GM18499 (cell line): ENCODE data around the gene CCBE1.

ENCODE experiments used
- ATAC-seq: cut with Tn5 transposase; IDR thresholded peaks from one replicate; pipeline ENCODE4 v1.9.1; 2021; ENCODE audit warnings: moderate number of reproducible peaks; ENCODE audit not compliant: insufficient read depth, unreplicated experiment

CCBE1 gene

DNA sequence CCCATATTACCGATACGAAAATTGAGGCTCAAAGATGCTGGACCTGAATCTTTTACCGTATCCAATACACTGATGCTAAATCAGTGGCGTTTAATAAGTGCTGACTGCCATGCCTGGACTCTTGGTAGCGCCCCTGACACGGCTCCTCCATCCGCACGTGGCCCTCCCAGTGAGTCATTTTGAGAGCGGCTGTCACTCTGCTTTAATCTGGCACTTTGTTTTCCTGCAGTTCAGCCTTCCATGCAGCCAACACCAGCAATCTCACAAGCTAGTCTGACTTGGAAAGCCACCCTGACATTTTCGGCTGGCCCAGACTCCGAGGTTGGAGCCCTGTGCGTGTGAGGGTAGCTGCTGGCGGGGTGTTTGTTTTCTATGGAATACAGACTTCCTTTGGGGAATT, 183.0 kb downstream of the CCBE1 start:
- ATAC-seq: no peak

DNA sequence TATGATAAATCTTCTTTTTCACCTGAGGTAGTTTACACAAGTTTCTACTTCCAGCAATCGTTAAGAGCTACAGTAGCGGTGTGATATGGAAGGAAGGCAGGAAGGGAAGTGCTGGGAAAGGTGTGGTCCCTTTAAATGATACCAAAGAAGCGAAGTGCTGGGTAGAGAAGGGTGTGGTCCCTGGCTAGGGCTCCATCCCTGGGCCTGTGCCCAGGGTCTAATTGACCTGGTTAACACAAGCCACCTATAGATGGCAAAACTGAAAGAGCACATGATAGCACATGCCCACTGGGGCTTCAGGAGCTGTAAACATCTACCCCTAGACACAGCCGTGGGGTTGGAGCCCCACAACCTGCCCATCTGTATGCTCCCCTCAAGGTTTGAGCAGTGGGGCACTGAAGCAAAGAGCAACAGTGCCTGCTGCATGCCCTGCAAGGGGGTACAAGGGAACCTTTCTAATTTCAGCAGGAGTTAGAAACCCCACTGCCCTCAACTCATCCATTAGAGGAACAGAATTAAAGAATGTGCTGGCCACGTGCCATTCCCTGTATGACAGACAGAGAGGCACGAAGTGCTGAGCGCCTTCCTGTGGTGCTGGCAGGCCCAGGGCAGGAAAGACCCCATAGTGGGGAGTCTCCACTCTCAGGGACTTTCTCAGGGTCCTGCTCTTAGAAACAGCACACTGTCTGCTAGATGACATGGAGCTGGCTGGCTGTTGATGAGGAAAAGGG, 185.0 kb downstream of the CCBE1 start:
- no peak for ATAC-seq

DNA sequence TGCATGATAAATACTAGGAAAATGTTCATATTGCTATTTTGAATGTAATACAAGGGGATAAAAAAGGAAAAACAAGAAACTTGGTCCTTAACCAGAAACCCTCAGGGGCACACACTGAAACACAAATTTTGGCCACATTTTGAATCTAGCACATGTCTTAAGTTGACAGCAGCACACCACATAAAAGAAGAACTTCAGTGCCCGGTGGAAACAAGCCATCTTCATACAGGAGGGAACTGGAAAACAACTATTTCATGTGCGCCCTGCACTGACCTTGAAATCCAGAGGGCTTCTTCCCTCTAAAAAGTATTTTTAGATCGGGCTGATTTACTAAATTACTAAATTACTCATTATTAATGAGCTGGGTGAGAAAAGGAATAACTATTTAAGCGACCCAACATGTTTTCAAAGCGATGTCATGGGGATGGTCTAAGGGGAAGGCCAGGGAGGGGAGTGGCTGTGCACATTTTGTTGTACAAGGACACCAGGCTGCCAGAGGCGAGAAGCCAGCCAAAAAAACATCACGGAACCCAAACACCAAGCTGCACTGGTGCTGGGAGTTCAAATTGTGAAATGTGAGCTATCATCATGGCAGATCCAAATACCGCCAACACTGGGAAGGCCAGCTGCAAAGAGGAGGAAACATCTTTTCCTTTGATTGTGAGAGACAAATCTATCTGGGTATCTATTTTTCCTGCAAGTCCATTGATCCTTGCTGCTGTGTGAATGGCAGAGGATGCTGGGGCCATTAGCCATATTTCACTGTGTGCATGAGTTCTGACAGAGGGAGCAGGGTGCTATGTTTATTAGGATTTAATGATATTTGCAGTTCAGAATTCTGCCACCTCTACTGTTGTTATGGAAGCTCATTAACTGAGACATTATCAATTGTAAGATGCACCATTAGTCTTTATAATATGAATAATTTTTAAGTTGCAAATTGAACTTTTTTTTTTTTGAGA, 187.5 kb downstream of the CCBE1 start:
- ATAC-seq: no peak

DNA sequence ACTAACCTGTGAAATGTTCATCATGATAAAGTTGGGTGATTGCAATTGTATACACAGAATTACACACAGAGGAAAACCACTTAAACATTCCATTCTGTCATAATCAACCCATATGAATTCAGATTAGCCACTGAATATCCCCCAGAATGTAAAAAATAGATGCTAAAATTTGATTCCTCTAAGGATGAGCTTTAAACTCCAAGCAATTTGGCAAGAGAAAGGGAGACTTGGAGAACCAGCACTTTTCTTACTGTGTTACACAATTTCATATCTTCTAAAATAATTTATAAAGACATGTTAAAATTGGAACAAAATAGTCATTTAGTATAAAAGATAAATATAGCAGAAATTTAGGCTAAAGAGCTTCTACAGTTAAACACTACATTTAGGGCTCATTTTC, 191.9 kb downstream of the CCBE1 start:
- no peak for ATAC-seq

- no peak for ATAC-seq
These were observed 194.7 kb downstream of the CCBE1 start for GRCh38 chr18:59502274-59503175.

DNA sequence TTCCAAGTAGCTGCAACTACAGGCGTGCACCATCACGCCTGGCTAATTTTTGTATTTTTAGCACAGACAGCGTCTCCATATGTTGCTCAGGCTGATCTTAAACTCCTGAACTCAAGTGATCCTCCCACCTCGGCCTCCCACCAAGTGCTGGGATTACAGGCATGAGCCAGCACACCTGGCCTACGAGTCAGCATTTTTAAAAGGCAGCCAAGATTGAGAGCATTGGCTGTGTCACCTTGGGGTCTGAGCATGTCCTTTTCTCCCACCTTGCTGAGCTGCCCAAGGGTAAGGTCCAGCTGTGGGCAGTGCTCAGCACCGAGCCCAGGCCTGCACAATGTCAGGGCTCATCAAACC, 195.3 kb downstream of the CCBE1 start:
- no peak for ATAC-seq

GRCh38 chr18:59500765-59501164, 196.5 kb downstream of the CCBE1 start:
- ATAC-seq: no peak

- ATAC-seq: no peak
These were observed 198.6 kb downstream of the CCBE1 start for GRCh38 chr18:59498506-59499086.

DNA sequence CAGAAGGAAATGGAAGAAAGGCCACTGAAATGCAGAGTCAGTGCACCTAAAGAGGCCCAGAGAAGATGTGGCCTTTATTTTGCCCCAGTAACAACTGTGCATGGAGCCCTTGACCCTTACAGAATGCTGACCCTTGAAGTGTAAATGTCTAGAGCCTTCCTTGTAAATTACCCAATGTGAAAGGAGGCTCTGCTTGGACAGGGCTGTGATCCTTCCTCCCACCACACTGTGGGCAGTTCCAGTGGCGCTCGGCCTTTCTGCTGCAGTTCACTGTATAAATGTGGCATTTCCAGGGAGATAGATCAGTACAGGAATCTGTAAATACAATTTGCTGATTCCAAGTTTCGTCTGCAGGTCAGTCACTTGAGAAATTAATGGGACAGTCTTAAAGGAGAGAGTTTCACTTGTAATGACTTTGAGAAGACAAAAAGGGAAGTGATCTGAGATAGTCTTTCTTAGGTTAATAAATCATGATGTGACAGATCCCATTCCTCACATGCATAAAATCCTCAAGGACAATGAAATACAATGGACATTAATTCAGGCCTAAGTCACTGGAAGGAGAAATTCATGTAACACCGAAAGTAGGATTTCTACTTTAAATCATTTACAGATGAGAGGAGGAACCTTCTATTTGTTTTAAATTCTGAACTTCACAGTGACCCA, 204.3 kb downstream of the CCBE1 start:
- no peak for ATAC-seq

- ATAC-seq: no peak
These were observed 208.3 kb downstream of the CCBE1 start for GRCh38 chr18:59488899-59489298.

GRCh38 chr18:59485382-59485781, 211.8 kb downstream of the CCBE1 start:
- ATAC-seq: no peak

GRCh38 chr18:59484561-59485328, 212.5 kb downstream of the CCBE1 start:
- no peak for ATAC-seq

- no peak for ATAC-seq
These were observed 213.1 kb downstream of the CCBE1 start for GRCh38 chr18:59484131-59484530.

- no peak for ATAC-seq
These were observed 215.8 kb downstream of the CCBE1 start for GRCh38 chr18:59481436-59481835.

DNA sequence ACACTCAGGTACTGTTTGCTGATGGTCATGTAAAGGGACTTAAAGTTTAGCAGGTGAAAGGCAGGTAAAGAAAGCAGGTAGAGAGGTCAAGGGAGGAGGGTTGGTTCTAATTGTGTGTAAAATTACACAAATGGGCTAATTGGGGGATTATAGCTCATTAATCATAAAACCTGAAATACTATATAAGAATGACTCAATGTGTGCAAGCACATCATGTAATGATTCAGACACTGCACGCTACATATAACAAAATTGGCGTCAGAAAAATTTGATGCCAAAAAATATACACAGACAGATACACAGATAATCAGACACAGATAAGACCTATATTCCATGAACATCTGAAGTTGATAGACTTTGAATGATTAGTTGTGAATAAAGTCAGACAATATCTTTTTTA, 217.4 kb downstream of the CCBE1 start:
- no peak for ATAC-seq

DNA sequence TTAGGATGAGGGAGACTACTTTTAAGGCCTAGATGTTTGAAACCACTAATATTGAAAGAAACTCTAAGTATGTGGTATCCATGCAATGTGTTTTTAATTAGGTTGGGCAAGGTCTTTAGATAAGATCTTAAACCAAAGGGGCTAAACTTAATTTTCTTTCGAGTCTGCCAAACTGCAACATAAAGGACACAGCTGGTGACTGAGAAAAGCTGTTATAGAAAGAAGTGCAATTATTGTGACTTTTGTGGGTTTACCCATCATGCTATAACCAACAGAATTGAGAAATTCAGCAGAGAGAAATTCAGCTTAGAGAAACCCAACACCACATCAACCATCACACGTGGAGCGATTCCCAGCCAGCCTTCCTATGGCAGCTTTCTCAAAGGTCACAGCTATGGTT, 218.6 kb downstream of the CCBE1 start:
- ATAC-seq: no peak

DNA sequence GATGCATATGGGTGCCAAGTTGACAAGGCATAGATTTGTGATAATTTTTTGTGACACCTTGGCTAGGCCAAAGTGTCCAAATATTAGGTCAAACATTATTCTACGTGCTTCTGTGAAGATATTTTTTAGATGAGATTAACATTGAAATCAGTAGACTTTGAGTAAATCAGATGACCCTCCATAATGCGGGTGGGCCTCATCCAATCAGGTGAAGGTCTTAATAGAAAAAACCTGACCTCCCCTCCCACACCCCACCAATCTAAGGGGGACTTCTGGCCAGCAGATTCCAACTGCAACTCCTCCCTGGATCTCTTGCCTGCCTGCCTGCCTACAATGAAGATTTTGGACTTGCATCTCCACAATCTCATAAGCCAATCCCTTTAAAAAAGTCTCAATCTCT, 219.4 kb downstream of the CCBE1 start:
- no peak for ATAC-seq

- ATAC-seq: no peak
These were observed 226.6 kb downstream of the CCBE1 start for GRCh38 chr18:59470561-59471121.
